ENCODE results near the gene ZSWIM4.
"Not testable (repeated sequence)": the region's sequence is repeated elsewhere in the genome, so short reads cannot be mapped to it uniquely, and the experiment has no call there.

DNA sequence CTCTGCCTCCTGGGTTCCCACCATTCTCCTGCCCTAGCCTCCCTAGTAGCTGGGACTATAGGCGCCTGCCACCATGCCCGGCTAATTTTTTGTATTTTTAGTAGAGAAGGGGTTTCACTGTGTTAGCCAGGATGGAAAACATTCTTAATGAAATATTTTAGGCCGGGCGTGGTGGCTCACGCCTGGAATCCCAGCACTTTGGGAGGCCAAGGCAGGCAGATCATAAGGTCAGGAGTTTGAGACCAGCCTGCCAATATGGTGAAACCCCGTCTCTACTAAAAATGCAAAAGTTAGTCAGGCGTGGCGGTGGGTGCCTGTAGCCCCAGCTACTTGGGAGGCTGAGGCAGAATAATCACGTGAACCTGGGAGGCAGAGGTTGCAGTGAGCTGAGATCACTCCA is 1.9 kb upstream of the ZSWIM4 start:
- TF ChIP-seq, protein P1, sequence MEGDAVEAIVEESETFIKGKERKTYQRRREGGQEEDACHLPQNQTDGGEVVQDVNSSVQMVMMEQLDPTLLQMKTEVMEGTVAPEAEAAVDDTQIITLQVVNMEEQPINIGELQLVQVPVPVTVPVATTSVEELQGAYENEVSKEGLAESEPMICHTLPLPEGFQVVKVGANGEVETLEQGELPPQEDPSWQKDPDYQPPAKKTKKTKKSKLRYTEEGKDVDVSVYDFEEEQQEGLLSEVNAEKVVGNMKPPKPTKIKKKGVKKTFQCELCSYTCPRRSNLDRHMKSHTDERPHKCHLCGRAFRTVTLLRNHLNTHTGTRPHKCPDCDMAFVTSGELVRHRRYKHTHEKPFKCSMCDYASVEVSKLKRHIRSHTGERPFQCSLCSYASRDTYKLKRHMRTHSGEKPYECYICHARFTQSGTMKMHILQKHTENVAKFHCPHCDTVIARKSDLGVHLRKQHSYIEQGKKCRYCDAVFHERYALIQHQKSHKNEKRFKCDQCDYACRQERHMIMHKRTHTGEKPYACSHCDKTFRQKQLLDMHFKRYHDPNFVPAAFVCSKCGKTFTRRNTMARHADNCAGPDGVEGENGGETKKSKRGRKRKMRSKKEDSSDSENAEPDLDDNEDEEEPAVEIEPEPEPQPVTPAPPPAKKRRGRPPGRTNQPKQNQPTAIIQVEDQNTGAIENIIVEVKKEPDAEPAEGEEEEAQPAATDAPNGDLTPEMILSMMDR (IDR thresholded peaks at IDR 0.05), result not testable (repeated sequence)
- not testable (repeated sequence) for TF ChIP-seq ZFX (IDR thresholded peaks at IDR 0.05; ENCODE audit: borderline replicate concordance)
